ENCODE measurements around the gene MAP3K7CL.

DNA sequence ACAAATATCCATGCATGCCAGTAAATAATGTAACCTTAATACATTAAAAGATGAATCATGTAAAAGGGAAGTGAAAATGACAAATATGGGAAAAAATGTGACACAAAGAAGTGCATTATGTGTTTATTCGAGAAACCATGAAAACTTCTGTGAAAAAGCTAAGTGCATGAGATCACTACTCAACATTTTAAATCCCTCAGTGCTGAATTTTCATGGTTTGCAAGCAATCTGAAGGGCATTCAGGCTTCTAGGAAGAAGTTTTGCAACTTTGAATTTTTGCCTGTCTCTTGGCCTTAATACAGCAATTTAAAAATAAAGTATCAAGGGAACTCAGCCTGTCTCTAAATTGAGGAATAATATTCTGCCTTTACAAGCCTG, 78.2 kb downstream of the MAP3K7CL start:
- TF ChIP-seq POLR2A (IDR thresholded peaks at IDR 0.05), result no peak
- TF ChIP-seq, protein P1, sequence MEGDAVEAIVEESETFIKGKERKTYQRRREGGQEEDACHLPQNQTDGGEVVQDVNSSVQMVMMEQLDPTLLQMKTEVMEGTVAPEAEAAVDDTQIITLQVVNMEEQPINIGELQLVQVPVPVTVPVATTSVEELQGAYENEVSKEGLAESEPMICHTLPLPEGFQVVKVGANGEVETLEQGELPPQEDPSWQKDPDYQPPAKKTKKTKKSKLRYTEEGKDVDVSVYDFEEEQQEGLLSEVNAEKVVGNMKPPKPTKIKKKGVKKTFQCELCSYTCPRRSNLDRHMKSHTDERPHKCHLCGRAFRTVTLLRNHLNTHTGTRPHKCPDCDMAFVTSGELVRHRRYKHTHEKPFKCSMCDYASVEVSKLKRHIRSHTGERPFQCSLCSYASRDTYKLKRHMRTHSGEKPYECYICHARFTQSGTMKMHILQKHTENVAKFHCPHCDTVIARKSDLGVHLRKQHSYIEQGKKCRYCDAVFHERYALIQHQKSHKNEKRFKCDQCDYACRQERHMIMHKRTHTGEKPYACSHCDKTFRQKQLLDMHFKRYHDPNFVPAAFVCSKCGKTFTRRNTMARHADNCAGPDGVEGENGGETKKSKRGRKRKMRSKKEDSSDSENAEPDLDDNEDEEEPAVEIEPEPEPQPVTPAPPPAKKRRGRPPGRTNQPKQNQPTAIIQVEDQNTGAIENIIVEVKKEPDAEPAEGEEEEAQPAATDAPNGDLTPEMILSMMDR (IDR thresholded peaks at IDR 0.05), result no peak
